Kidney capillary endothelial cell (primary cell): ENCODE data around the gene FAT2.
"Not testable (repeated sequence)": the region's sequence is repeated elsewhere in the genome, so short reads cannot be mapped to it uniquely, and the experiment has no call there.

Experiments used
- DNase-seq: peaks from one replicate; pipeline ENCODE4 v3.0.0-alpha.2; 2018; ENCODE audit warnings: low spot score

The FAT2 gene

GRCh38 chr5:151614565-151614964 lies 23.4 kb upstream of the FAT2 start:
- DNase-seq, result no peak

- no peak for DNase-seq
Observed at GRCh38 chr5:151612689-151613427, 21.7 kb upstream of the FAT2 start.

- DNase-seq, result no peak
Observed at GRCh38 chr5:151611127-151611775, 20.1 kb upstream of the FAT2 start.

GRCh38 chr5:151608522-151608921 lies 17.4 kb upstream of the FAT2 start:
- DNase-seq, result no peak

- DNase-seq, result no peak
Observed at GRCh38 chr5:151607304-151607703, 16.2 kb upstream of the FAT2 start.

GRCh38 chr5:151605559-151605958 lies 14.4 kb upstream of the FAT2 start:
- DNase-seq, result no peak

GRCh38 chr5:151602806-151603205 lies 11.7 kb upstream of the FAT2 start:
- DNase-seq, result no peak

GRCh38 chr5:151601391-151601790 lies 10.3 kb upstream of the FAT2 start:
- no peak for DNase-seq

- no peak for DNase-seq
Observed at GRCh38 chr5:151600069-151600665, 9.0 kb upstream of the FAT2 start.

GRCh38 chr5:151598984-151599383 lies 7.9 kb upstream of the FAT2 start:
- no peak for DNase-seq

- DNase-seq, result no peak
Observed at GRCh38 chr5:151598549-151598948, 7.4 kb upstream of the FAT2 start.

GRCh38 chr5:151597749-151598148 lies 6.6 kb upstream of the FAT2 start:
- no peak for DNase-seq

GRCh38 chr5:151596828-151597539 lies 5.9 kb upstream of the FAT2 start:
- DNase-seq, result no peak

- DNase-seq, result no peak
Observed at GRCh38 chr5:151595411-151595826, 4.3 kb upstream of the FAT2 start.

- DNase-seq, result no peak
Observed at GRCh38 chr5:151592855-151593408, 1.8 kb upstream of the FAT2 start.

GRCh38 chr5:151589878-151590570 lies 1.1 kb downstream of the FAT2 start:
- DNase-seq, result no peak

- DNase-seq, result no peak
Observed at GRCh38 chr5:151587796-151588555, 3.2 kb downstream of the FAT2 start.

GRCh38 chr5:151585970-151586369 lies 5.2 kb downstream of the FAT2 start:
- DNase-seq, result no peak

- not testable (repeated sequence) for DNase-seq
Observed at GRCh38 chr5:151585344-151585743, 5.8 kb downstream of the FAT2 start.

GRCh38 chr5:151584057-151584937 lies 6.8 kb downstream of the FAT2 start:
- no peak for DNase-seq
